Measurements from ENCODE around the gene TBC1D22A.

The TBC1D22A gene

DNA sequence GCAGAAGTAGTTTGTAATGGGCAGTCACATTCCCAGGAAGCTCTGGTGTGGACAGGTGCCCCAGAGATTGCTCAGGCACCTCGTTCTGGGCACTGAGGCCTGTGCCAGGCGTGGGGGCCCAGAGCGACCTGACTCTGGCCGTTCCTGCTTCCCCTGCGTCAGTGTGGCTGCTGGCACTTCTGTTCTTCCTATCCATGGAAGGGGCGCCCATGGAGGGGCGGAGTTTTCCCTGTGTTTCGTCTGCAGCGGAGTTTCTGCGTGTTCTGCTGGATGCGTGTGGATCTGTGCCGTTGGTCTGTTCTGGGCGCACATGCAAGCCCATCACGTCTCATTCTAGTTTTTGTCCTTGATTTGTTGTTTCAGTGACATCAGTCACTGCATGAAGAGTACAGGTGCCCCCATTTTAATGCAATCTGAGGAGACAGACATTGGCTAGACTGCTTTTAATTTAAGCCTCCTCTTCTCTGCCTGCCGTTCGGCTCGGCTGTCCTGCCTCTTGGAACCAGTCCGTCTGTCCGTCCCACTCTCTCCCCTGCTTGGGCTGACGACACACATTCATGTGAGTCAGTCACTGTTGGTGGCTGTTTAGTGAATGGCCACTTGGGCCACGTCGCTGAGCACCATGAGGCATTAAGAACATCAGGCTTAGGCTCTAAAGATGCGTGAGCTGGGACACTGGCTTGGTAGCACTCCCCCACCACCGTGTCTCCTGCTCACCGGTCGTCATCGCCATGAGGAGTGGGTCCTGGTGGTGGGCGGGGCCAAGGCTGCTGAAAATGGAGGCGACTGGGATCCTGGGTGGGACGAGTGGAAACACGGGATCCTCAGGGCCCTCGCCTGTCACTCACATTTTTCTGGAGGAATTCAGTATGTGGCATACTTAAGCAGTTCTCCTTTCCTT, 255.8 kb downstream of the TBC1D22A start:
- no peak for DNase-seq

DNA sequence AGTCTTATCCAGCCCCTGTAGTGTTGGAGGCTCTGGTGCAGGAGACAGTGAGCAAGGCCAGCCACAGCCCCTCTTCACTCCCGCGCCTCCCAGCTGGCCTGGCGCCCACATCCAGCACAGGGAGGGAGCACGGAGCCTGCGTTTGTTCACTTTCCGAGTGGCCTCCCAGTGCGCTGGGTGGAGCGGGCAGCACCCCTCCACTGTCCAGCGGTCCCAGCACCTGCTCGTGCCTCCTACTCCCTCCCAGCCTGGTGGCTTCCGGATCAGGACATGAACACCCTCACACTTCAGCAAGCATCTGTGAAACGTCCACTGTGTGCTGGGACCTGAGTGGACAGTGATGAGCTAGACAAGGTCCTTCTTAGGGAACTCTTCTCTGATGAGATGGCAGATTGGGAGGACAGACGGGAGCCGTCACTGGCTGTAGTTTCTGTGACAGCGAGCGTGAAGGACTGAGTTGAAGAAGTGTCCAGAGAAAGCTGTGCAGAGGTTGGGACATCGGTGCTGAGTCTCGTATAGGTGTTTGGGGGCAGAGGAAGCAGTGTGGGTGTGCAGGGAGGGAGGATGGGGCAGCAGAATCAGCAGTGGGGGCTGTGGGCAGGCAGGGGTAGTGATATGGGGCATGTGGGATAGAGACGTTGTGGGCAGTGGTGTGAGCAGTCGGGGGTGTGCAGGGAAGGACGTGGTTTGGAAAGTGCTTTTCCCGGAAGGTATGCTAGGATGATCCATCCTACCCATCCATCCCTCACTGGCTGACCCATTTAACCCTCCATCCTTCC, 256.8 kb downstream of the TBC1D22A start:
- no peak for DNase-seq

DNA sequence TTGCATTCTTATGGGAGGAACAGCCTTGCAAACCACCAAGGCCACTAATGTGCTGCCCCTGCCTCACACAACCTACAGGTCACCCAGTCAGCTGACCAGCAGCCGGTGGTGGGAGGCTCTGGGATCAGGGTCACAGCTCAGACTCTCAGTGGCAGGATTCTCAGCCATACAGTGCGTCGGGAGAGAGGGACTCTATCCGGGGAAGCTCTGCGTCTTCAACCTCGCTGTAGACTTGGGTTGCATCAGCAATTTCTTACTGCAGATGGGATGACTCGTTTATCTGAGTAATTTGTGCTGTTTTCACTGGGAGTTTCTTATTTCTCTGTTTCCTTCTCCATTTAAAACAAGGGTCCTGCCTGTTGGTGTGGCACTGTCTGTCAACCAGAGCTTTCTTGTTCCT, 257.7 kb downstream of the TBC1D22A start:
- DNase-seq = no peak

DNA sequence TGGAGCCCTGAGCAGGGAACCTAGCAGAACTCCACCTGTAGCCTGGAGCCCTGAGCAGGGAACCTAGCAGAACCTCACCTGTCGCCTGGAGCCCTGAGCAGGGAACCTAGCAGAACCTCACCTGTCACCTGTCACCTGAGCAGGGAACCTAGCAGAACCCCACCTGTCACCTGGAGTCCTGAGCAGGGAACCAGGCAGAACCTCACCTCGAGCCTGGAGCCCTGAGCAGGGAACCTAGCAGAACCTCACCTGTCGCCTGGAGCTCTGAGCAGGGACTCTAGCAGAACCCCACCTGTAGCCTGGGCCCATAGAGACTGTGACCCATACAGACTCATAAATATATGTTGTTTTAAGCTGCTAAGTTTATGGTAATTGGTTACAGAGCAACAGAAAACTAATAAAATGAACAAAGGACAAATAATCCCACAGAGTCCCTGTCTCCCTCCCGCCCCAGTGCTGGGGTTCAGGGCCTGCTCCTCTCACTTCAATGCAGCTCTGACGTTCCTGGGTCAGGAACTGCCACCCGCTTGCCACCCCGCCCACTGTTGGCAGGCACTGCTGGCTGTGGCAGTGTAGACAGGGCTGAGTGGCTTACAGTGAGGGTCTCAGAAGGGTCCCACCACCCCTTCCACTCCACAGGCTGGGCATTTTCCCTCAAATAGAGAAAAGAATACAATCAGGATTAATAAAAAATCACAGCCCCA, 259.1 kb downstream of the TBC1D22A start:
- no peak for DNase-seq

DNA sequence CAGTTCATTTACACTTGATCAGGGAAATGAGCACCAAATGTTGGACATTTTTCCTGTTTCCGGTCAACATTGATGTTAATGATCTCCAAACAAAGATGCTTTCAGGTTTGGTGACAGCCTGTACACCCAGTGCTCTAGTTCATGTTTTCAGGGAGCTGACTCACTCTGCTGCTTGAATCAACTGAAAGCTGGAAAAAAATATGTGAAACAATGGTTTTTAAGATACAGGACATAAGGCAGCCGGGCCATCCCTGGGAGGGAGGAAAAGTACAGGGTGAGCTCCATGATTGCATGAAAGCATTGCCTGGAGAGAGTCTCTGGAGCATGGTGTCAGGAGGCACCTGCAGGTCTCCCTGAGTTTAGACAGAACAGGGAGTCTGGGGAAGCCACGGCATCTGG, 259.6 kb downstream of the TBC1D22A start:
- DNase-seq = no peak

DNA sequence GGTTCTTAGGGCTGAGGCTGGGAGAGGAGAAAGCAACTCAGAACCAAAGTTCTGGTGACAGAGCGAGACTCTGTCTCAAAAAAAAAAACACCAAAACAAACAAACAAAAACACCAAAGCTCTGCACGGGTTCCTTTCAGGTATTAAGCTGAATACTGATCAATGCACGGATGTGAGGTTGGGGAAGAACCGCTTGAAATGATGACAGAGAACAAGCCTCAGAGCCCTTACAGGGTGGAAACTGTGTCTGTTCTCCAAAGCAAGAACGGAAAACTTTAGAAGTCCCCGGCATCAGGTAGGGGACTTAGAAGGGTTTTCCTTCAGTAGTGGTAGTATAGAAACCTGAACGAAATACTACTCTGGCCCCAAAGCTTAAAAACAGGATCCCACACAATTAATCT, 260.0 kb downstream of the TBC1D22A start:
- no peak for DNase-seq

DNA sequence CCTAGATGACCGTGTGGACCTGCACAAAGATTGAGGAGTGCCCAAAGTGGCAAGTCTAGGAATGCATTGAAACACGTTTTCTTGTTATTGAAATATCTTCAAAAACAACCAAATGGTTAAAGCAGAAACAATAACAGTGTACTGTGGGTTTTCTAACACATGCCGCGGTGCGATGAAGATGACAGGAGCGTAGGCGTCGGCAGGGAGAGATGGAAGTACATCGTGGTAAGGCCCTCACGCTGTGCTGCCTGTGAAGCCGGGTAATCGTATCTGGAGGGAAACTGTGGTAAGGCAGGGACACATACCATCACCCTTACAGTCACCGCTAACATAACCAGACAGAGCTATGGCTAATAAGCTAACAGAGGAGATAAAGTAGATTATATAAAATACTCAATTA, 261.4 kb downstream of the TBC1D22A start:
- DNase-seq = no peak

DNA sequence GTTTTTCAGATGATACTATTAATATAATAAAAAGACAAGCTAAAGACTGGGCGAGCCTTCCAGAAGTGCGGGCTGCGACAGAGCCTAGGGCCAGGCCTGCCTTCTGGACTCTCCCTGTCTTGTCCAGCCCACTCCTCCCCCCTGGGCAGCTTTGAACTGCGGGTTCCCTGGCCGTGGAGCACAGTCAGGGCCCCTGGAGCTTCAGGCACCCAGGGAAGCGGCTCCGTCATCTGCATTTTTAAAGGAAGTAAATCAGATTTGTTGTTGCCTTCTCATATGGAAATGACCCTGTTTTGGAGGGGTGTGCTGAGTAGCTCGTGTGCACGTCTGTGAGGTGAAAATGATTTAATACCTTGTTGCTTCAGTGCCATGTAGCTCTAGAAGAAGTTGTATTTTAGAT, 265.3 kb downstream of the TBC1D22A start:
- no peak for DNase-seq

DNA sequence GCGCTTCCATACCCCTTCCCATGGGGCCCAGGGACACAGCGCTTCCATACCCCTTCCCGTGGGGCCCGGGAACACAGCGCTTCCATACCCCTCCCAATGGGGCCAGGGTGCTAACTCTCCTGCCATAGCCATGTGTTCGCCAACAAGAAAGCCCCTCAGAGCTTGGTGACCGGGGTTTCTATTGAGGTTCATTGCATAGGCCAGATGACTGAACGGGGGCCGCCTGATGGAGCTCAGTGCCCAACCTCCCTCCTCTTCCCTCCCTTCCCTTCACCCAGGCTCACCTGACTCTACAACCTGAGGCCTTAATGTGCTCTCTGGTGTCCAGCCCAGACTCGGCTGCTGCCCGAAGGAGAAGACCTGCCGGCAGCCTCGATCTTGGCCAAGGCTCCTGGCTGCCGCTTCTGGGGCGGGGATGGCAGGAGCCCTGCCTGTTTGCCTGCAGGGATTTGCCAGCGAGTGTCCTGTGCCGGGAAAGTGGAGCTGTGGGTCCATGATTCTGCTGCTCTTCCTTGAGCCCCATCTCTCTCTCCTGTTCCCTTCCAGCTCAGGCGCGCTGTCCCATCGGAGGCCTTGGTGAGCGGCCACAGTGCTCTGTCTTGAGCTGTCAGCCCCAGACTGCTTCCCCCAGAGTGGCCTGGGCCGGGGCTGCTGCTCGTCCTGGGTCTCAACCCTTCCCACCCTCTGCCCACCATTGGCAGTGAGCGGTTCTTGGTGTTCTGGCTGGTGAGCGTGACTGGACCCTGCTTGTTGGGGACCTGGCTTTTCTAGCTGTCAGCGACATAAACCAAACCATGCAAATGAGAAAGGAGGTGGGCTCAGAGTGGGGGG, 267.0 kb downstream of the TBC1D22A start:
- DNase-seq = no peak

DNA sequence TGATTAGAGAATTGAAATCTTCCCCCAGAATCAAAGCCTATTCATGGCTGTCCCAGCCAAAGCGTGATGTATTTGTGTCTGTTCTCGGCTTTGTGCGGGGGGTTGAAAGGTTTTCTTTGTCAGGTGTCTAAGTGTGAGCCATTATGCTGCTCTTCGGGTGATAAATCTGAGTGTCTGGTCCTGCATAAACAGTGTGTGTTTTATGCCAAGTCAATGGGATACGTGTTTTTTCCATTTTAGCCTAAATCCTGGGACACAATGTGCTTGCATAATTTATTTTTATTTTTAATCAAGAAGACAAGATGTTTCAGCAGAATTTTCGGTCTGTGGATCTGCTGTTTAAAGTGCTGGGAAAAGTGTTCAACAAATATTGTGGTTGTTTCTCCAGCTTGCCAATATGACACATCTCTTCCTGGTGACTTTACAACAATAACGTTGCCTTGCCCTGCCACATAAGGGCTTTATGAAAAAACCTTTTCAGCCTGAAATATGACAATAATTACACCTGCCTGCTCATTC, 267.8 kb downstream of the TBC1D22A start:
- no peak for DNase-seq

DNA sequence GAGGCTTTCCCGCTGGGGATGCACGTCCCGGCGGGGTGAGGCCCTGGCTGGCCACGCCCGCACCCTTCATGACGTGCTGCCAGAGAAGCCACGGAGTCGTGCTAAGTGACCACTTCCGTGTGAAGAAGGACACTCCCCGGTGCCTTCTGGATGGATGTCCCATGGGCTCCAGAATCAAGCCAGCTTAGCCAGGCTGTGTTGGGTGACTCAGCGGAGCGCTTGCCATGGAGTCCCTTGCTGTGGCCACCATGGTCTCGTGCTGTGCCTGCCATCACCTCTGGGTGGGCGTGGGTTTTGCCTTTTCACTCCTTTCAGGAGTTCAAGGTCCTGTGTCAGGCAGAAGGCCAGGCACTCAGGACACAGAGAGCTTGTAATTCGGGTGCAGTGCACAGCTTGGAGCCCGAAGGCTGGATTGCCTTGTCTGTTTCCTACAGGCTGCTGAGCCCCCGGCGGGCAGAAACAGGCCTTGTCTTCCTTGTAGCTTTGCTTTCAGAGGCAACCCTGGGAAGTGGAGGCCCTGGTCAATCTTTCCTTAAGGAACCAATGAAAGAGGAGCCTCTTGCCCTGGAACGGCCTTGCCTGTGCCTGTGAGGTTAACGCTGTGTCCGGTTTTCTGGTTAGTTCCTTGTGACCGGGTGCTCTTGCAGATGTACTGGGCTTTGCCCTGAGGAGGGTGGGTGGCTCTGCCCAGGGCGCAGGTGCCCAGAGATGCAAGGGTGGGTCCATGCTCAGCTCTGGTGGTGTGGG, 268.6 kb downstream of the TBC1D22A start:
- DNase-seq = no peak

DNA sequence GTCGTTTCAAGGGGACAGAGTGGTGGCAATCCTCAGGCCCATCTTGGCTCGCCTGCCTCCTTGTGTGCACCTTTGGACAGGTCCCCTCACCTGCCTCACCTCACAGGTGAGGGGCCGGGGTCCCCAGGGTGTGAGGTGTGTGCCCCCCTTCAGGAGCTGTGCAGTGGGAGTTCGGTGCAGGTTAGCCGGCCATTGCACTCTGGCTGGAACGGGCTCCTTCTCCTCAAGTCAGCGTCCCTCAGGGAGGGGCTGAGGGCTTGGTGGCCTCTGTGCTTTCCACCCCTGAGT, 269.1 kb downstream of the TBC1D22A start:
- no peak for DNase-seq

DNA sequence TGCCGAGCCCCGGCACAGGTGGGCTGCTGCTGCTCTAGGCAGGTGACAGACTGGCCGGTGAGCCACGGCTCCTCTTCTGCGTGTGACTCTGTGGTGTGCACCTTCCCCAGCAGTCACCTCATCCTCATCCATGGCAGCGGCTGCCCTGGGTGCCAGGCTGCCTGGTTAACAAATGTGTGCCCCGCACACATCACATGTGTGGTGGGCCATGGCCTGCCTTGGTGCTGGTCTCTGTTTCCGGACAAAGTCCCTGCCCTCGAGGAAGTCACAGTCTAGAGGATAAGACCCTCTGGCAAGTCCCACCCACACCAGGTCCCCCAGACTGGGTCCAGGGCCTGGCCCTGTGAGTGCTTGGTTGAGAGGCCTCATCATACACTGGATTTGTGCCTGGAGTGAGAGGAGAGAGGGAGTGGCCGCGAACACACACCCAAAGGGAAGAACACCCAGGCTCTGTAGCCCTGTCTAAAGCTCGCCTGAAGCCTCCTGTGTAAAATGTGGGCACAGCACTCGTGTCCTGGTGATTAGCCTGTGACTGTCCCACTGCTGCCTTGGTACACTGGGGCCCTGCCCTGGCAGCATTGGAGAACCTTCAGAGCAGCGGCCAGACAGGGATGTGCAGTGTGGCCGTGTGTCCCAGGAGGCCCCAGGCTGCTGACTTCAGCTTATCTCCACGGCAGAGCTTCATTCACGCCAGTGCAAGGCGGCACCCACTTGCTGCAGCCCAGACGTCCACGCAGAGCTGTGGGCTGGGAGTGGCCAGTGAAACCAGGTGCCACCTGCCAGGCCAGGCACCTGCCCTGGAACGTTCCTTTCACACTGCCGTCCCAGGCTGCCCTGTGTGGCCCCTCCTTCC, 269.9 kb downstream of the TBC1D22A start:
- no peak for DNase-seq

DNA sequence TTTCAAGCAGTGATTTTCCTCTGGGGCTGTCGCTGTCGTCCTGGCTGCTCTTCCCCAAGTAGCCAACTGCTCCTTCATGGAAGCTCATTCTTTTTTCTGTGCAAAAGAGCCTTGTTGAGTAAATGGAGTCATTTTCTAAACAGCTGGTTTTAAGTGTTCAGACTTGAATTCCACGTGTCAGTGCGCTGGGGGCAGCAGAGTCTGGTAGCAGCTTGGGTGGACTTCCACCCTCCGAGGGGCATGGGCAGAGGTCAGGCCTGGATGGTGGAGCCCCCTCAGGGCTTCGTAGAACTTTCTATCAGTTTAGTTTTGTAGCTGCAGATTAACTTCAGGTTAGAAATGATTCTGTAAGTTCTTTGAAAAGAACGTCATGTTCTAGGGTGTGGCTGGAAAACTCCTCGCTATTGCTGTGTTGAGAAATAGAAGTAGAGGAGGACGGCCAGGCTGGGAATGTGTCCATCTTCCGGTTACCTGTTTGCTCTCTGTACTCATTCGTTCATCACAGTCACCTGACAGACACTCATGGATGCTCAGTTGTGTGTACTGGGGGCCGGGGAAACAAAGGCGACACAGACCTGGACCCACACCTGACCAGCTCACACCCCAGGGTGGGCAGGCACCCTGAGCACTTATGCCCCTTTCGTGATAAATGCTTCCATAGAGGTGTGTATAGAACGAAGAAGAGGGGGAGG, 270.7 kb downstream of the TBC1D22A start:
- no peak for DNase-seq

DNA sequence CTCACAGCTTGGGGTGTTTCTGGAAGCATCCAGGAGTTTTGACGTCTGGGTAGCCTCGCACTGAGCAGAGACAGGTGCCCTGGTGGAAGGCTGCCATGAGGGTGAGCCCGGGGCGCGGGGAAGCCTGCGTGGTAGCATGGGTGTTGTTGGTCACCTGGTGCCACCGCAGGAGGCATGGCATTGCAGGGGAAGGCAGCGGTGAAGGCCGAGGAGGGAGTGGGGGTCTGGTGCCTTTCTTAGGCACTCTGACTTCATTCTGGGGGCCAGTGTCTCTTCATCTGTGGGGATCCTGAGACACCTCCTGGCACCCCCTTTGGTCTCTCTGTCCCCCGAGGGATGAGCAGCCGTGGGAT, 271.2 kb downstream of the TBC1D22A start:
- DNase-seq = no peak

DNA sequence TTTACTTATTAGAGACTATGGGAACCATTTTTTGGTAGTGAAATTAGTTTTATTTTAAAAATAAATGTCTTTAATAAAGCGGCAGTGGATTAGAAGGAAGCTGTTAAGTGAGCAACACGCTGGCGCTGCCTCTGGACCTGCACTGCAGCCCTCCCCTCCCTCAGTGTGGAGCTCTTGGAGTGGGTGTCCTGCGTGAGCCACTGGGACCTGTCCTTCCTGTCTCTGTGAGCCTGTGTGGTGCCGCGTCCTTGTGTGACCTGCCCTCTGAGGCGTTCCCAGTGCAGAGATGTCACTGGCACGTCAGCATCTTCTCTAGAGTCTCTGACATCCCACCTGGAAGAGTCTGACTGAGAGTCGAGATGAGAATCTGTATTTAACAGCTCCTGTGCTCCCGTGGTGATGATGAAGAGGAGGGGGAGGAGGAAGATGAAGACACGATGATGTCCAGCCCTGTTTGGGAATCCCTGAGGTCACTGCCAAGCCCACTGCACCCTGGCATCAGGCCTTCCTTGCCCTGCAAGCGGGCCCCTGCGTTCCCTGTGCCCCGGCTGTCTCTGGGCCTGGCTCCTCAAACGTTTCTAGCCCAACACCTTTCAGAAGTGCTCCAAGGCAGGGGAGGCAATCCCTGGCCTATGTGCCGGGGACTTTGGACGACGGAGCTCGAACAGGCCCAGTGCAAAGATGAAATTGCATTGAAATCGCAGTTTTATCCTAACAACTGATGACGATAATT, 271.8 kb downstream of the TBC1D22A start:
- DNase-seq = no peak

DNA sequence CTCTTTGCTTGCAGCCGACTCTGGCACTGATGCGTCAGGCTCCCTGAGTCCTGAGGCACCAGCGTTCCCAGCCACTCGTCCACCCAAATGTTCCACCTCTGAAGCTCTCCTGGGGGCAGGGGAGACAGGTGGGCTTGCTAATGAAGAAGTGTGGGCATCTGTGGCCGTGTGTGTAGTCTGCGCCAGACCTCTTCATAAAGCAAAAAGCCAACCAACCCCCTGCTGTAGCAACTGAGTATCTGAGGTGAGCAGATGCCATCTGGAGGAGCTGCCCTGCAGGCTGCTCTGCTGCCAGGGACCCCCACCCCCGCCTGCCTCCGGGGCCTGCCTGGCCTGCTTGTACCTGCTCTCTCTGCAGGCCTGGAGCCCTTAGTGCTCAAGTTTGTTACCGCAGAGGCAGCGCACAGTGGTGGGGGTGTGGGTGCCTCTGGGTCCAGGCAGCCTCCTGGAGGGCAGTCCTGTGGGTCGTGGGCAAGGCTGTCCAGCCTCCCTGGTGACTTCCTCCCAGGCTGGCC, 272.5 kb downstream of the TBC1D22A start:
- DNase-seq = no peak

DNA sequence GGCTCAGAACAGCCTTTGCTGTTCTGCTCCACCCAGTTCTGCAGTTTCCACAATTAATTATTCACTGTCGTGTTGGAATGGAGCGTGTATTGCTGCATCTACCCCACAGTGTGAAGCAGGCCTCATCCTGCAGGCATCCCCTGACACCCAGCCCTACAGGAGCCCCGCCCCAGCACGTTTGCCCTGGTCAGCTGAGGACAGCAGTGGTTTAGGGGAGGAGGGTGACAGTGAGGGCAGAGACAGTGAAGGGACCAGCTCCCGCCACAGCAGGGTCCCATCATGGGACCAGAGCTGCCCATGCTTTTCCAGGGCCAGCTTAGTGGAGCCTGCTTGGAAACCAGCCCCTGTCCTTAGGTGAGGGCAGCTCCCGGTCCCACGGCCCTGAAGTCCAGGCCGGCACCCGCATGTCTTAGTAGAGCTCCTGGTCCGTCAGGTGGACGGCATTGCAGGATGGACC, 273.0 kb downstream of the TBC1D22A start:
- no peak for DNase-seq

DNA sequence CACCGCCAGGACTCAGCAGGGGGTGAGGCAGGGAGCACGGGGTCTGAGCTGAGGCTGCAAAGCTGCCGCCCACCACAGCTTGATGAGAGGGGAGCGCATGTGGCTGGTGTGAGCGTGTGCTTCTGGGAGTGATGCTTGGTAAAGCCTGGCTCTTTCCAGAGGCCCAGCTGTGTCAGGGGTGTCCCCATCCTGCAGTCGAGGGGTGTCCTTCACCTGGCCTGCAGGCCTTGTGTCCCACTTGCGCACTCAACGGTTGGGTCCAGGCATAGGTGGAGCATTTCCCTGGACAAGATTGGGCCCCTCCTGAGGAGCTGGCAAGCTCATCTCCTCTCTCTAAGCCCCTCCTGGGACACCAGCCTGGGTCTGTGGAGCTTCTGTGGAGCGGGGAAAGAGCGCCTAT, 273.9 kb downstream of the TBC1D22A start:
- DNase-seq = no peak

All from CD4-positive, alpha-beta T cell treated with Interferon alpha-2 for 1 hour (primary cell).